GM18511 (cell line): ENCODE data around the gene TCTN2.

Experiments
- ATAC-seq: cut with Tn5 transposase; IDR thresholded peaks from one replicate; pipeline ENCODE4 v1.9.1; 2021; ENCODE audit warnings: mild to moderate bottlenecking, moderate library complexity; ENCODE audit not compliant: unreplicated experiment

The TCTN2 gene

DNA sequence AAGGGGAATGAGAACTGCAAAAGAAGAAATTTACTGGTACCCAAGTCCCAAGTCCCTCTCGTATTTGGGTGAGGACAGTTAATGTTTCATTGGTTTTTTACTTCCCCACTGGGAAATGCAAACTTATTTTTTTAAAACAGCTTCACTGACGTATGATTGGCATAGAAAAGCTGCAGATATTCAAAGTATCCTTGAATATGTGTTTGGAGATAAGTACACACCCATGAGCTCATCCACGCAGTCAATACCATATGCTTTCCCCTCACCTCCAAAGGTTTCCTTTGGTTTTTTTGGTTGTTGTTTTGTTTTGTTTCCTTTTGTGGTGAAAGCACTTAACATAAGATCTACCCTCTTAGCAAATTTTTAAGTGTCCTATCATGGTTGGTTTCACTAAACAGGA, 13.1 kb downstream of the TCTN2 start:
- no peak for ATAC-seq

DNA sequence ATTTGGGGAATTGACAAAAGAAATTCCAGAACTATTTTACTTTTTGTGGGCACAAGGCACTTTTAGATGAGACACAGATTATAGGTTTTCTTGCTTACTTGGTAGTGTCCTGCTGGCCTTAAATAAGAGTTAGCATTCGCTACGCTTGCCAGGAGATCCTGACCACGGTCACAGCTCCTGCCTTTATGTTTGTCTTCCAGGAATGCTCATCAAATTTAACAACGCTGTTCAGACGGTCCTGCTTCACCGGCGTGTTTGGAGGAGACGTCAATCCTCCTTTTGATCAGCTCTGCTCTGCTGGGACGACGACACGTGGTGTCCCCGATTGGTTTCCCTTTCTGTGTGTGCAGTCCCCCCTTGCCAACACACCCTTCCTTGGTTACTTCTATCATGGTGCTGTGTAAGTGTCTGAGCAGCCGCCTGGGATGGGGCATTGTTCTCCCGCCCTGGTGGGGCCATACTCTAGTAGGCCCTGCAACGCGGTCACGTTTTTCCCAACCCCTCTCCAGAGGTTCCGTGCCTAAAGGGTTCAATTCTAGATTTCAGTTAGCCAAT, 15.8 kb downstream of the TCTN2 start:
- no peak for ATAC-seq

DNA sequence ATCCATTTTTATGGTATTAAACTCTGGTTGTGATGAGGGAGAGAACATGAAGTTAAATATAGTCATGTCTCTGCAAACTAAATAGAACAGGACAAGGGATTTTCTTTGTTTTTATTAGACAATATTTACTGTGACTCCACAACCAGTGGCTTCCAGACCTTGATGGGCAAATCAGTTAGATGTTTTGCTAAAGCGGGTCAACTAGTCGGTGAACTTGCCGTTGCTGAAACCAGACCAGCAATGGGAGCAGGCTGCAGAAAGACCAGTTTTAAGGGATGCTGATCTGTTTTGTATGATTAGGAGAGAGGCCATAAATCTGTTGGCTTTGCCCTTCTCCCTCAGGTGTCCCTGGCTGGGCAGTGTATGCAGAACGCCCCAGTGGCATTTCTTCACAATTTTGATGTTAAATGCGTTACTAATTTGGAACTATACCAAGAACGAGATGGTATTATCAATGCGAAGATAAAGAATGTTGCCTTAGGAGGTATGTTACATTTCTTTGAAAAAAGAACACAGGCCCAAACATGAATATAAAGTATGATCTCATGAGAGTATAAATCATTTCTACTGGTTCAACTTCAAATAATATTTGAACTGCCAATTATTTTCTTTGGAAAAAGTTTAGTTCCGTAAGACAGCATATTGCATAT, 19.4 kb downstream of the TCTN2 start:
- no peak for ATAC-seq

DNA sequence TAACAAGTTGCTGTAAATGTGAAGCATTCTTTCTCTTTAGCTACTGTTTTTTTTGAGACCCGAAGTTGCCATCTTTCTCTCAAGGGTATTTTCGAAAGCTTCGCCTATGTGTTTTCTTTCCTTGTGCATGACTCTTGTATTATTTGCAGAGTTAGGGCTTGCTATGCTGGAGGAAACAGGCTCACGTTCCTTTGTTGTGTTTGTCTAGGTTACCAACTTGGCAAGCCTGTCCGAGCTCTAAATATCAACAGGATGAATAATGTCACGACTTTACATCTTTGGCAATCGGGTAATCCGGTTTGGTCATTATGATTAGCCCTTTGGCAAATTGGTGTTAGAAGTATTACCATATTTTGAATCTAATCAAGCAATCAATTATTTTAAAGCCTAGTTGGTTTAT, 25.3 kb downstream of the TCTN2 start:
- ATAC-seq = no peak

DNA sequence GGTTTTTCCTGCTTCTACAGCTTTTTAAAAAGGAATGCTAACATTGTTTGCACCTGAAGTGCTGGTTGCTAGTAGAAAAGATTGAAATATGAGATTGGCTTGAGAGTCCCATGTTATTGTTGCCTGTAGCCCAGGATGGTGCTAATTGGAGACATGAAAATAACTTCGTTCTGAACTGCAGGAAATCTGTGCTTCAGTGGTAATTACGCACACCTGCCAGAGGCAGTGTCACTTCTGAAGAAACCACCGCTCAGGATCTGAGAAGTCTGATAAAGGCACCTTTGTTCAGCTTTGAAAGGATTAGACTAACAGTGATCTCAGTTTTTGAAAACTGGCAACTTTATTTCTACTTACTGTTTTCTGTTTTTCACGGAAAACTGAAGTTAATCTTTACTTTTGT, 25.7 kb downstream of the TCTN2 start:
- ATAC-seq = no peak

DNA sequence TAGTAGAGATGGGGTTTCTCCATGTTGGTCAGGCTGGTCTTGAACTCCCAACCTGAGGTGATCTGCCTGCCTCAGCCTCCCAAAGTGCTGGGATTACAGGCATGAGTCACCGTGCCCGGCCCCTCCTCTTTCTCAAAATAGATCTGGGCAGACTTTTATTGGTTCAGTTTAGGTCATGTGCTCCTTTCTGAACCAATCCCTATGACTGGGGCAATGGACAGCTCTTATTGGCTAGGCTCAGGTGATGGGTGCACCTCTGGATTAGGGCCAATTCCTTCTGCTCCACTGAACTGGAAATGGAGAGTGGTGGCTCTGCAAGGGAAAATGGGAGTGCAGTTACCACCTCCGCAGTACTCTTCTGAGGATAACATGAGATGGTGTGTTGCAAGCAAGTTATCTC, 35.0 kb downstream of the TCTN2 start:
- ATAC-seq = no peak

DNA sequence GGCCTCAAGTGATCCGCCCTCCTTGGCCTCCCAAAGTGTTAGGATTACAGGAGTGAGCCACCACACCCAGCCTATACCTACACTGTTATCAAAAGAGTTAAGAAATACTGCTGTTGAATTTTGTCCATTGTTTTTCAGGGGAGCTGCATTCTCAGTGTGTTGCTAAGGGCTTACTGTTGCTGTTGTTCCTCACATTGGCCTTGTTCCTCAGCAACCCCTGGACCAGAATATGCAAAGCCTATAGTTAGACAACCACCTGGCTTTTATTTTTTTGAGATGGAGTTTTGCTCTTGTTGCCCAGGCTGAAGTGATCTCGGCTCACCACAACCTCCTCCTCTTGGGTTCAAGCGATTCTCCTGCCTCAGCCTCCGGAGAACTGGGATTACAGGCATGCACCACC, 36.6 kb downstream of the TCTN2 start:
- no peak for ATAC-seq

DNA sequence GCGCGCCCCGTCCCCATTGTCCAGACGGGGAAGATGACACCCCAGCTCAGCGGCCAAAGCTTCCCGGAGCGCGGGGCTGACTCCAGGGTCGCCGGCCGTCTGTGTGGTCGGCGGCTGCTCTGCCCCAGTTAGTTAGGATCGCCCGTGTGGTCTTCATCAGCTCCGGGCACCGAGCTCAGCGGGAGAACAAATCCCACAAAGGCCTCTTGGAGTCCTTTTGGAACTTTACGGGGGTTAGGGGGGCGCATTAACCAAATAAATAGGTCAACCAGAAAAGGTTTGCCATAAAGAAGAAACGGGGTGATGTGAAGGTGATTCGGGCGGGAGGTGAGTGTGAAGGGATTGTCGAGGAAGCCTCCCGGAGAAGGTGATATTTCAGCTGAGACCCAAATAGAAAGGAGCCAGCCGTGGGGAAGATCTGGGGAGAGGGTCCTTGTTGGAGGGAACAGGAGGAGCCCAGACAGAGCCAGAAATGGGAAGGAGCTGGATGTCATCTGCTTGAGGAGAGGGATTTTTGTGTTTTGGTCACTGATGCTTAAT, 41.9 kb downstream of the TCTN2 start:
- ATAC-seq = no peak

DNA sequence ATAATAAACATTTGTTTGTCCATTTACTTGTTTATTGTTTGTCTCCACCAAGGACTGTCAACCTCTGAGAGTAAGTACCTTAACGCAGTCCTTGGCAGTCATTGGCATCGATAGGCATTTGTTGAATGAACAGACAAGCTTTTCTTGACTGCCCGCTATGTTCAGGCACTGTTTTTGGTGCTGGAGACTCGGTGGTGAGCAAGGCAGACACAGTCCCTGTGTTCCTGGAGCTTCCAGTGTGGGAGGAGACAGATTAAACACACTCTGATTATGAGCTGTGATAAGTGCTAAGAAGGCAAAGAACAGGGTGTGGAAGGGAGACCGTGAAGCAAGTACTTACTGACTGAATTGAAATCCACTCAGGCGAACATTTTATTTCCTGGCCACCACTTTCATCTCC, 42.5 kb downstream of the TCTN2 start:
- no peak for ATAC-seq

DNA sequence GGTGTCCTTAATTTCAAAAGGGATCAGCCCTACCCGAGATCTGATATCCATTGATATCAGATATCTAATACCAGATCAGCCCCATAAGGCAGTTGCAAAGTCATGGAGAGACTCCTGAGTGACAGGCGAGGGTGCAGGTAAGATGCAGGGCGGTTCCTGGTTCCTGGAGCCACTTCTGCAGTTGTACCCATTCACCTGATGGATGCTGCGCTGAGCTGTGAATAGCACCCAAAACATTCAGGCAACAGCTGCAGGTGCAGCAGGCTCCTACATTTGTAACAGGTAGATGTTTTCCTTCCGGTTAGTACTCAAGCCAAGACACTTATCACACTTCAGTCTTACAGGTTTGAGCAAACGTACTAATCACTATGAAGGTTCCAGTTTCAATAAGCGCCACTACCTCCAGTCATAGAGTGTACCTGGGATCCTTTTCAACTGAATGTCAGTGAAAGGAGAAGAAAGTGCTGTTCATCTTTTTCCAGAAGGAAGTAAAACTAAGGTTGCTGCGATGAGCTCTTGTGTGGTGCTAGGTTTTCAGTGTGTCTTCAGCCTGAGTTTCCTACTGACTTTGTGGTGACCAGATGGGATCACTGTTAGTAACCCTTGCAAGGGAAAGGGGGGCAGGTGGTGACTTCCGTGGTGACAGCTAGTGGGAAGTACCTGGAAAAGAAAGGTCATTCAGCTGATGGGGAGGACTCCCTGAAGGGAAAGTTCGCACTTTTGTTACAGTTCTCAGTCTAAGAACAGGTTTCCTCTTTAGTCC, 43.1 kb downstream of the TCTN2 start:
- ATAC-seq = no peak

DNA sequence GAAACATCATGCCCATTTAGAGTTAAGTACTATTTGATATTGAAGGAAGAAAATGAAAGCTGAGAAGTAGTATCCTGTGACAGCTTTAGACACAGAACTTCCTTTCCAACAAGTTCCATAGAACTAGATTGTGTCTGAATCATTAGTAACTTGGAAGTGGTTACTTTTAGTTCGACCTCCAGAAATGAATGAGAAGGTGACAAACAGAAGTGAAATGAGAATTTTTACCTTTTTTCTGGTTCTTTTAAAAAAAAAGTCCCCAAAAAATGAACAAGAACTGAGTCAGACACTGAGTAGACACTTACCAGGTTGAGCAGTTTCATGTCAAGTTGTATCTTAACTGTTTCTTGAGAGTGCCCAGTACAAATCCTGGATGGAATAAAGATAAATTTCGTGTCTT, 44.3 kb downstream of the TCTN2 start:
- no peak for ATAC-seq

DNA sequence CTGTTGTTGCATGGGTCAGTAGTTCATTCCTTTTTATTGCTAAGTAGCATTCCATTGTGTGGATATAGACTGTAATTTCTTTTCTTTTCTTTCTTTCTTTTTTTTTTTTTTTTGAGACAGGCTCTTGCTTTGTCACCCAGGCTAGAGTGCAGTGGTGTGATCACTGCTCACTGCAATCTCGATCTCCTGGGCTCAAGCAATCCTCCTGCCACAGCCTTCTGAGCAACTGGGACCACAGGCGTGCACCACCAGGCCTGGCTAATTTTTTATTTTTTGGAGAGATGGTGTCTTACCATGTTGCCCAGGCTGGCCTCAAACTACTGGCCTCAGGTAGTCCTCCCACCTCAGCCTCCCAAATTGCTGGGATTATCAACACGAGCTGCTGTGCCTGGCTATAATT, 46.4 kb downstream of the TCTN2 start:
- ATAC-seq = no peak

DNA sequence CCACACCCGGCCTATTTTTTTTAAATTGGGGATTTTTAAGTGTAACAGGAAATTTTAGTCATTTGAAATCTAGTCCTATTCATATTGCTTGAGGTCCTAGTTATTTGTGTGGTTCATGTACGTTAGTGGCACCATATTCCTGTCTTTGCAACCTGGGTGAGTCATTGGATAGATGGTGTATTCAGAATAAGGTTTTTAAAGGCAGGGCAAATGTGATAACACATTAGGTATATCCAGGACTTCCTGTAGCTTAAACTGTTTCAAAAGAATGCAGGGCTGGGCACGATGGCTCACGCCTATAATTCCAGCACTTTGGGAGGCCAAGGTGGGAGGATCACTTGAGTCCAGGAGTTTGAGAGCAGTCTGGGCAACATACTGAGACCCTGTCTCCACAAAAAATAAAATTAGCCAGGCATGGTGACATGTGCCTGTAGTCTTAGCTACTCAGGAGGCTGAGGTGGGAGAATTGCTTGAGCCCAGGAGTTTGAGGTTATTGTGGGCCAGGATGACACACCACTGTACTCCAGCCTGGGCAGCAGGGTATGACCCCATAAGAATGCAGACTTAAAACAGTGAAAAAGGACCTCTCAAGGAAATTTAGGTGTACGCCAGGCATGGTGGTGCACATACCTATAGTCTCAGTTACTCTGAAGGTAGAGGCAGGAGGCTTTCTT, 49.4 kb downstream of the TCTN2 start:
- ATAC-seq = no peak

DNA sequence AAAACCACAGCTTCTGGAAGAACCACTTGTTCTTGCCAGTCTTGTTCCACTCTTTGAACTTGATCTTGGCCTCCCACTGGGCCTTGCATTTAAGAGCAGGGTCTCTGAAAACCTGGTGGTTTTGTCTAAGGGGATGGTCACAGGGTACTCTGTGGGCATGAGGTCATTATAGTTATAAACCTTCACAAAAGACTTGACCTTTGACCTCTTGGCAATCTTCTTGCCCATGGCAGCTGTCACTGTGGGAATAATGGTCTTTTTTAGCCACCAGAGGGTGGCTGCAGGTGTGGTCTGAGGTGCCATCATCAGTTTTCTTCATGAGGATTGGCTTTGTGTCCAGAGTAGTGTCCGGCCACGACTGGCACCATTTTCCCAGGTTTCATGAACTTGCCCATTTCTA, 50.3 kb downstream of the TCTN2 start:
- no peak for ATAC-seq

DNA sequence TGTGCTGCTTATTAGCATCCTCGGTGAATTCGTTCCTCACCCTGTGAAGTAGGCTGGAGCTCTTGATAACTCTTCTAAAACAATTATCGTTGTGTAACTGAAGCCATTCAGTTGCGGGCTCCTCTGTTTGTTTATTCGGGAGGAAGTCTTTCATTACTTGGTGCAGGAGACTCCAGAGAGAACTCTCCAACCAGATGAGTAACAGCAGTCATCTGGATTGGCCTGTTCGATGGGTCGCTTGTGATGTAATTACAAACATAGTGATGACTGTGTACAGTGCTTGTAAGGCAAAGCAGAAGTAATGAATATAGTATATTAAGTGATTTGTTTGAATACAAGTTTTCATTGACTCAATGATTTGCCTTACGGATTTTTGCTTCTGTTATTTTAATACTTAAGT, 52.1 kb downstream of the TCTN2 start:
- ATAC-seq = no peak

DNA sequence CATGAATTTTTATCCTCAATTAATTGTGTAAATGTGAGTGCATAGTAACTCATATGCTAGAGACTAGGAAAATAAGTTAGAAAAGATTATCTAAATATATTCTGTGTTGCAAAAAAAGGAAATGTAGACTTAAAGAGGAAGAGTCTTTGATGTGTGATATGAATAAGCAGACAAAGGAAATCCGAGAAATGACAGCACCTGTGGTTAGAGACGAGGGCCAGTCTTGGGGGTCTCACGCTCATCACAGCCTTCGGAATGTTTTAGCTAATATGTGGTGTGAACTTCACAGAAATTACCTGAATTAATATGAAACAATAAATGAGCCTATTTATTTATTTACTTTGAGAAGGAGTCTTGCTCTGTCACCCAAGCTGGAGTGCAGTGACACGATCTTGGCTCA, 52.9 kb downstream of the TCTN2 start:
- ATAC-seq = no peak

DNA sequence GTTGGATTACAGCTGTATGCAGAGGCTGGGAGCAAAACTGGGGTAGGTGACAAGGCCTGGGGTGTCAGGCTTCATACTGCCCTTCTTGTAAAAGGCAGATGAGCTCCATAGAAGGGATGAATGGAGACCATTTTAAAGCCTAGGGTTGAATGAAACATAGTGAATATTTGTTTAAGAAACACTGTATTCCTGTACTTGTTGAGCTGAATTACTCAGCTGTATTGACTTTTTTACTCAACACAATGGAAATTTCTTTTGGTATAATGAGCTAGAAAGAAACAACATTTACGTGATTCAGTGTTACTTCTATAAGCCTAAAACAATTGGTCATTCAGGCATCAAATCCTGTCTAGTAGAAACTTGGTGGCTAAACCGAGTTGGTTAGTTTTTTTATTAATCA, 55.3 kb downstream of the TCTN2 start:
- ATAC-seq = no peak

DNA sequence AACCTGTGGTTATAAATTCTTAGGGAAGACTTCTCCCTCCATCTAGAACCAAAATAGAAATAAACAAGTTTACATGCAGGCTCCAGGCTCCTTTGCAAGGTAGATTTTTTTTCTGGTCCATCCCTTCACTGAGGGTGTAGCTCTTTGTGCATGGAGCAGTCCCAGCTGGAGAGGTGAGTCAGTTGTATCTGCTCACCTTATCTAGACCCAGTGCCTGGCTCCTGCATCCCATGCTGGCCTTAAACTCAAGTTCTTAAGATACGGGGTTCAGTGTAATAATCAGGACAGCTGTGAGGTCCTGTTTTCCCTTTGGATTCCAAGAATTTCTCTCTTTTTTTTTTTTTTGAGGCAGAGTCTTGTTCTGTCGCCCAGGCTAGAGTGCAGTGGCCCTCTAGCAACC, 56.0 kb downstream of the TCTN2 start:
- ATAC-seq = no peak

DNA sequence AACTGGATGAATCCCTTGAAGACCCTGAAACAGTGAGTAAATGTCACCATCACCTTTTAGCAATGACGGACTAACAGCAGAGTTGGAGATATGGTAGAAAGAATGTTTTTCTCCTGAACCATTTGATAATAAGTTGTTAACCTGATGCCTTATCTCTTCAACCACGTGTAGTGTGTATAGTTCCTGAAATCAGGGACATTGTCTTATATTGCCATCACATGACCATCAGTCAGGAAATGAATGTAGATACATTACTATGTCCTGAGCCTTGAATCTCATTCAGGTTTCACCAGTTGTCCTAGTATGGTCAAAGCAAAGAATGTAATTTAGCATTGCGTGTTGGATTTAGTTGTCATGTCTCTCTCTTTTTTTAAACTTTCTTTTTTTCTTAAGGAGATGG, 57.0 kb downstream of the TCTN2 start:
- no peak for ATAC-seq

DNA sequence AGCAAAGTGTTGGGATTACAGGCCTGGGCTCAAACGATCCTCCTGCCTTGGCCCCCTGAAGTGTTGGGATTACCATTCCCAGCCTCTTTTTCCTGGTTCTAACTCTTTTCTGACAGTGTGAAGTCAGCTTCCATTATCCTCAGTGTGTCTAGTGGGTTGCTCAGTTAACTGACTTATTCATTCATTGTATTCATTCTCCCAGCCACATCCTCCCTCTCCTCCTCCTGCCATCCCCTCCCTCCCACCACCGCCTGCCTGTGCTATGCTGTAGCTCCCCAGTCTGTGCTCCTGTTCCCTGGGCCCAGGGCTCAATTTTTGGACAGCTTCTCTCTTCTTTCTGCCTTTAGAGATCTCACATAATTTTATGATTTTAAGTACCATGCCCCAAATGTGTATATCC, 60.7 kb downstream of the TCTN2 start:
- no peak for ATAC-seq

DNA sequence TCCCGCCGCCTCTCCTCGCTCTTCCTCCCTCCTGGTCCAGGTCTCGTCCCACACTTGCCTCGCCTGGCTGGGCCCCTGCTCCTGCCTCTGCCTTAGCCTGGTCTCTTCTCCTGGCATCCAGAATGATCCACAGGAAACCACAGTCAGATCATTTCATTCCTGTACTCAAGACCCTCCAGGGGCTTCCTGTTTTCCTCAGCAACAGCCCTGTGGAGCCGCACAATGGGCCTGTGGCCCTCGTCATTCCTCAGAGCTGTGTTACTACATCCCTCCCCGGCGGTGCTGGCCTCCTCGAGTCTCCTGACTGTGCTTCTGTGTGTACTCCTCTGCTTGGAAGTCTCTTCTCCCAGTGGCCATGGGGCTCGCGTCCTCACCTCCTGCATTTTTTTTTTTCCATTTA, 61.3 kb downstream of the TCTN2 start:
- no peak for ATAC-seq

DNA sequence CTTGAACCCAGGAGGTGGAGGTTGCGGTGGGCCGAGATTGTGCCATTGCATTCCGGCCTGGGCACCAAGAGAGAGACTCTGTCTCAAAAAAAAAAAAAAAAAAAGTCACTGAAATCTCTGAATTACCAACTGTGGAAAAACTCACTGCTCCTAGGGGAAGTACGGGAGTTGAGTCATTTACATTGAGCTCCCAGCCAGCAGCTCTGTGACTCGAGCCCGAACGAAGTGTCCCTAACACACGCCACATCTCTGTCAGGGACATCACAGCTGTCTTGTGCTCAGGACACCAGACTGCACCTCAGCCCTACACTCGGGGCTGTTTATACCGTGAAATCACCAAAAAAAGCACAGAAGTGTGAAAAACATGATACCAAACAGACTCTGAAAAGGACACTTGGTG, 62.3 kb downstream of the TCTN2 start:
- ATAC-seq = no peak
